Natural killer cell (primary cell): ENCODE measurements around the gene IFT122. TPM values are rescaled to one million over a fixed set of nuclear protein-coding genes. Genes with fewer than 3 reads are reported as not detected.

Experiments used
- ATAC-seq, 3 donors: fragments of 150-1000 bp in 2 of 3; fragments of 200-7000 bp in 1 of 3; cut with Tn5 transposase; 1 replicate in 1 of 3; 2 replicates in 2 of 3; pipeline ENCODE4 v1.10.0; 2021; ENCODE audit warnings: mild to moderate bottlenecking in 2 of 3, moderate library complexity in 2 of 3
- DNase-seq, 2 donors: peaks; one replicate each; pipeline versions ENCODE4 v3.0.0 to v3.0.0-alpha.2; 2013 to 2021; ENCODE audit warnings: mixed read lengths in 1 of 2
- H3K27ac ChIP-seq: one replicate; pipeline ENCODE4 v1.5.1; 2013; ENCODE audit warnings: mild to moderate bottlenecking, low read length
- H3K27me3 ChIP-seq: one replicate; pipeline ENCODE4 v1.6.1; 2013; ENCODE audit warnings: low read length; ENCODE audit not compliant: control insufficient read depth, insufficient read depth
- H3K36me3 ChIP-seq: one replicate; pipeline ENCODE4 v1.6.1; 2013; ENCODE audit warnings: low read length; ENCODE audit not compliant: control insufficient read depth, insufficient read depth
- H3K4me1 ChIP-seq: one replicate; pipeline ENCODE4 v1.6.1; 2013; ENCODE audit warnings: low read length; ENCODE audit not compliant: control insufficient read depth, insufficient read depth
- H3K4me3 ChIP-seq: one replicate; pipeline ENCODE4 v1.5.1; 2013; ENCODE audit warnings: low read length
- H3K9me3 ChIP-seq: one replicate; pipeline ENCODE4 v1.6.1; 2013; ENCODE audit warnings: low read length; ENCODE audit not compliant: control insufficient read depth, insufficient read depth
- H3K27ac Mint-ChIP-seq, 2 donors: one replicate each; pipeline ENCODE4 v1.8.0; 2022; ENCODE audit warnings: mild to moderate bottlenecking in 2 of 2, mixed read lengths in 2 of 2, moderate library complexity in 1 of 2
- H3K27me3 Mint-ChIP-seq, 2 donors: one replicate each; pipeline ENCODE4 v1.8.0; 2022; ENCODE audit warnings: low read depth in 2 of 2, mixed read lengths in 2 of 2
- H3K36me3 Mint-ChIP-seq: one replicate; pipeline ENCODE4 v1.8.0; 2022; ENCODE audit warnings: mixed read lengths
- H3K4me1 Mint-ChIP-seq, 2 donors: one replicate each; pipeline ENCODE4 v1.8.0; 2022; ENCODE audit warnings: mixed read lengths in 2 of 2
- H3K4me3 Mint-ChIP-seq: one replicate; pipeline ENCODE4 v1.8.0; 2022; ENCODE audit warnings: mild to moderate bottlenecking, moderate library complexity, mixed read lengths
- H3K9me3 Mint-ChIP-seq, 2 donors: one replicate each; pipeline ENCODE4 v1.8.0; 2022; ENCODE audit warnings: mixed read lengths in 2 of 2
- WGBS: methylation state at CpG from one replicate; pipeline ENCODE4 v1.1.7; 2013; ENCODE audit warnings: missing lambda C conversion rate; ENCODE audit not compliant: insufficient coverage; 5-methylcytosine and 5-hydroxymethylcytosine counted together
- intact Hi-C: fragments of 100-400 bp; cut with micrococcal nuclease; formaldehyde crosslinking; loops from one replicate; pipeline ENCODE4 v1.14.2; 2022
- total RNA-seq, 4 donors: library from RNA; stranded (reverse); fragments of 120-200 nt in 1 of 4; gene quantifications; one replicate each; pipeline versions ENCODE4 v1.2.3 to v1.2.4, GENCODE V29; 2013 to 2022
- TF ChIP-seq, protein P1 (sequence below): fragments of 200-600 bp; IDR thresholded peaks from one replicate; pipeline ENCODE4 v1.8.0; 2022; ENCODE audit warnings: antibody characterized with exemption

IFT122 gene
- total RNA-seq, 3 donors from 2014 or later (not counting 1 experiment from before 2014, with no cell fraction given), result 20.7 to 26.6 (median 23.9) TPM

DNA sequence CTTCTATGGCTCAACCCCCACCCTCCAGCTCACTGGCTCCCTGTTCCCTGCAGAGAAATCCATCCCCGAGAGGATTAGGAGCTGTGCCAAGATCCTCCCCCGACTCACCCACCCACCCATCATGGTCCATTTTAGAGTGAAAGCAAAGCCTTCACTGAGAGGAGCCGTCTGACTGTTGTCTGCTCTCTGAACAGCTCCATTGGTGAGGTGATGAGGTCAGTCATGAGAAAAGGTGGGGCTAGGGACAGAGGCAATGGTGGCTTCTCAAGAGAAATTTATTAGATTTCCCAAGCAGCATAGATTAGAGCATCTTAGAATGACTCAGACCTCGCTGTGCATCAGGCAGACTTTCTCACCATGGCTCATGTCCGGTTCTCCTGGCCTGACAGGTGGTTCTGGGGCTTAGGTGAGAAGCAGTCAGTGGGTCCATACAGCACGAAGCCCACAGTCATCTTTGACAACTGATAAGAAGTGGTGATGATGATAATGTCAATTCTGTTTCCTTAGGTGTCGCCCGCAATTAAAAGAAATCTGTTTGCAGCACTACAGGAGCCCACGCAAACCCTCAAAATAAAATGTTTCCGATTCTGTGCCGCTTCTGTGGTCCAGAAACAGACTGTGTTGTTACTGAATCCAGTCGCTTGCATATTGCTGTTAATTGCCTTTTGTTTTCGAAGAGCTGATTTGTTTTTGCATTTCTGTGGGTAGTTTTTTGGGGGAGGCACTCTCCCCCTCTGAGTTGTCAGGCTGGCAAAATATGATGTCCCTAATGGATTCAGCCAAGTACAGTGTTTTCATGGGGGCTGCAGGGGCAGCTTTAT lies 63.7 kb downstream of the IFT122 start:
- H3K9me3 Mint-ChIP-seq, result no peaks in the 10 kb centered on the region
- H3K4me3 ChIP-seq, result no peak overlapping the region
- no peak overlapping the region for H3K27ac Mint-ChIP-seq
- no peaks in the 10 kb centered on the region for H3K9me3 ChIP-seq
- H3K4me3 Mint-ChIP-seq, result peak overlapping the region; percentile 42
- intact Hi-C loops, result no loop called here
- H3K27ac ChIP-seq, result no peak overlapping the region
- H3K4me1 Mint-ChIP-seq, result peaks cover 10 to 11% of the 10 kb centered on the region in 2 donors
- H3K27me3 Mint-ChIP-seq, result peaks cover 0 to 4% of the 10 kb centered on the region in 2 donors
- WGBS, result 72% methylated on average over 11 of the region's 13 CpGs
- no peaks in the 10 kb centered on the region for H3K36me3 ChIP-seq
- no peaks in the 10 kb centered on the region for H3K36me3 Mint-ChIP-seq
- ATAC-seq (peak; percentile 59 to 93 (median 89)), DNase-seq (peak in 1 of 2 donors; percentile 23)
- peaks cover 20% of the 10 kb centered on the region for H3K4me1 ChIP-seq
- TF ChIP-seq, protein P1, sequence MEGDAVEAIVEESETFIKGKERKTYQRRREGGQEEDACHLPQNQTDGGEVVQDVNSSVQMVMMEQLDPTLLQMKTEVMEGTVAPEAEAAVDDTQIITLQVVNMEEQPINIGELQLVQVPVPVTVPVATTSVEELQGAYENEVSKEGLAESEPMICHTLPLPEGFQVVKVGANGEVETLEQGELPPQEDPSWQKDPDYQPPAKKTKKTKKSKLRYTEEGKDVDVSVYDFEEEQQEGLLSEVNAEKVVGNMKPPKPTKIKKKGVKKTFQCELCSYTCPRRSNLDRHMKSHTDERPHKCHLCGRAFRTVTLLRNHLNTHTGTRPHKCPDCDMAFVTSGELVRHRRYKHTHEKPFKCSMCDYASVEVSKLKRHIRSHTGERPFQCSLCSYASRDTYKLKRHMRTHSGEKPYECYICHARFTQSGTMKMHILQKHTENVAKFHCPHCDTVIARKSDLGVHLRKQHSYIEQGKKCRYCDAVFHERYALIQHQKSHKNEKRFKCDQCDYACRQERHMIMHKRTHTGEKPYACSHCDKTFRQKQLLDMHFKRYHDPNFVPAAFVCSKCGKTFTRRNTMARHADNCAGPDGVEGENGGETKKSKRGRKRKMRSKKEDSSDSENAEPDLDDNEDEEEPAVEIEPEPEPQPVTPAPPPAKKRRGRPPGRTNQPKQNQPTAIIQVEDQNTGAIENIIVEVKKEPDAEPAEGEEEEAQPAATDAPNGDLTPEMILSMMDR, result no peak
- no peaks in the 10 kb centered on the region for H3K27me3 ChIP-seq

DNA sequence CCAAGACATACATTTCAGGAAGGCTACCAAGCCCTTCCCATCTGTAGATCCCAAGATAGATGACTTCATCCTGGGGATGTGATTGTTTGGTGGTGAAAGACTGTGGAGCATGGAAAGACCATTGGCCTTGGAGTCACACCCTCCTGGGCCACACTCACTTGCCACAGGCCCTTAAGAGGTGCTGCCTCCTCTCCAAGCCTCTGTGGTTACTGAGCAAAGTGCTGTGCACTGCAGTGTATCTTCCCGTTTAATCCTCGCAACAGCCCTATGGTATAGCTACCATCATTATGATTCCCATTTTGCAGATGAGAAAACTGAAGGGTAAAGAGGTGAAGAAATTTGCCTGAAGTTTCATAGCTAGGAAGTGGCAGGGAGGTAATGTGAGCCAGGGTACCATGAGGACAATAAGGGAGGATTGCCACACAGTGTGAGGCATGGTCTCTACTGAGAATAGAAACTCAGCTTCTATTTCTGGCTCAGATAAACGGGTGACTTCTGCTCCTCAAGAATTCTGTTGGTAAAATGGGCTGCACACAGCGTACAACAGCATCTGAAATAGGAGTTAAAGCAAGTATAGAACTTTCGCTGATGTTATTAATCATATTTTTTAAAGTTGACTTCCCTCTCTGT lies 64.6 kb downstream of the IFT122 start:
- Histone ChIP-seq H3K4me3 (no peak overlapping the region), H3K27ac (no peak overlapping the region), H3K36me3 (no peaks in the 10 kb centered on the region), H3K4me1 (peaks cover 20% of the 10 kb centered on the region), H3K27me3 (no peaks in the 10 kb centered on the region), H3K9me3 (no peaks in the 10 kb centered on the region)
- DNase-seq, result no peak
- H3K4me3 Mint-ChIP-seq, result no peak overlapping the region
- H3K27ac Mint-ChIP-seq, result no peak overlapping the region
- TF ChIP-seq, protein P1, result no peak
- 96% methylated on average over 5 of the region's 5 CpGs for WGBS
- peaks cover 0 to 4% of the 10 kb centered on the region in 2 donors for H3K27me3 Mint-ChIP-seq
- intact Hi-C loops, result no loop called here
- H3K4me1 Mint-ChIP-seq, result peaks cover 10 to 11% of the 10 kb centered on the region in 2 donors
- H3K36me3 Mint-ChIP-seq, result no peaks in the 10 kb centered on the region
- no peaks in the 10 kb centered on the region for H3K9me3 Mint-ChIP-seq
- no peak for ATAC-seq

DNA sequence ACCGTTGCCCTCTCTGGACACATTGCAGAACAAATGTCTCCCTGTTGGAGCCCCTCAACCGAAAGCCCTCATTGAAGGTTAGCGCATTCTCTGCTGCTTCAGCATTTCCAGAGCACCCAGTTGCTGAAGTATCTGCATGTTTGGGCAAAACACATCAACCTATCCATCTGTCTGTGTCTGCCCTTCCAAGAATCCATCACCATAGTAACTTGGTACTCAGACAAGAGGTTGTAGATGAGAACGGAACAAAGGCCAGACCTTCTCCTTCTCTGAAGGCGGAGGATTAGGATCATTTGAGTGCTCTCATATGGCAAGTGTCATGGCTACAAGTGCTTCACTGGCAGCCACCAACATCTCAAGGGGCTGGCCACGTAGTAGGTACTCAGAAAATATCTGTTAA lies 65.3 kb downstream of the IFT122 start:
- intact Hi-C loops, result no loop called here
- peaks cover 10 to 11% of the 10 kb centered on the region in 2 donors for H3K4me1 Mint-ChIP-seq
- Histone ChIP-seq H3K36me3 (no peaks in the 10 kb centered on the region), H3K4me1 (peaks cover 20% of the 10 kb centered on the region), H3K4me3 (no peak overlapping the region), H3K27ac (no peak overlapping the region), H3K9me3 (no peaks in the 10 kb centered on the region), H3K27me3 (no peaks in the 10 kb centered on the region)
- no peak overlapping the region for H3K4me3 Mint-ChIP-seq
- ATAC-seq (no peak), DNase-seq (no peak)
- TF ChIP-seq, protein P1, result no peak
- WGBS, result 98% methylated on average over 6 of the region's 6 CpGs
- no peak overlapping the region for H3K27ac Mint-ChIP-seq
- H3K27me3 Mint-ChIP-seq, result peaks cover 0 to 4% of the 10 kb centered on the region in 2 donors
- H3K36me3 Mint-ChIP-seq, result no peaks in the 10 kb centered on the region
- H3K9me3 Mint-ChIP-seq, result no peaks in the 10 kb centered on the region
